Measurements from ENCODE around the gene PAQR6.

- TF ChIP-seq CTCF (IDR thresholded peaks at IDR 0.05) (no peak), POLR2A (IDR thresholded peaks at IDR 0.05) (no peak)
These were observed 17.4 kb downstream of the PAQR6 start for GRCh38 chr1:156230473-156230837.
